MM.1S (cell line): Measurements from ENCODE around the gene NFATC3.

Experiments
- DNase-seq: peaks from one replicate; pipeline ENCODE4 v3.0.0-alpha.2; 2015
- H2AFZ ChIP-seq: fragments of 300-600 bp; sonication (generic); 2 replicates; pipeline ENCODE4 v1.6.0; 2016; ENCODE audit warnings: antibody characterized with exemption, low read length
- H3F3A ChIP-seq: fragments of 300-600 bp; sonication (generic); 2 replicates; pipeline ENCODE4 v1.6.1; 2016; ENCODE audit warnings: mild to moderate bottlenecking, antibody characterized with exemption, low read length, moderate library complexity, mixed read lengths; ENCODE audit not compliant: insufficient read depth
- H3K27ac ChIP-seq: fragments of 300-600 bp; sonication (generic); 2 replicates; pipeline ENCODE4 v1.5.1; 2016; ENCODE audit warnings: mild to moderate bottlenecking, low read length
- H3K27me3 ChIP-seq: fragments of 300-600 bp; sonication (generic); replicated peaks from 2 replicates; pipeline ENCODE4 v1.6.0; 2016; ENCODE audit warnings: low read length; ENCODE audit not compliant: insufficient read depth
- H3K36me3 ChIP-seq: fragments of 300-600 bp; sonication (generic); replicated peaks from 2 replicates; pipeline ENCODE4 v1.6.1; 2016; ENCODE audit warnings: mild to moderate bottlenecking, low read length, mixed read lengths; ENCODE audit not compliant: insufficient read depth
- H3K4me1 ChIP-seq: fragments of 300-600 bp; sonication (generic); 2 replicates; pipeline ENCODE4 v1.6.1; 2016; ENCODE audit warnings: low read length, mixed read lengths
- H3K4me2 ChIP-seq: fragments of 300-600 bp; sonication (generic); 2 replicates; pipeline ENCODE4 v1.6.0; 2016; ENCODE audit warnings: low read depth, low read length
- H3K4me3 ChIP-seq: fragments of 300-600 bp; sonication (generic); 2 replicates; pipeline ENCODE4 v1.5.1; 2016; ENCODE audit warnings: low read length, mixed read lengths
- H3K79me2 ChIP-seq: fragments of 300-600 bp; sonication (generic); 2 replicates; pipeline ENCODE4 v1.6.1; 2016; ENCODE audit warnings: mixed run types, low read length, mixed read lengths
- H3K9ac ChIP-seq: fragments of 300-600 bp; sonication (generic); 2 replicates; pipeline ENCODE4 v1.6.1; 2016; ENCODE audit warnings: low read length, mixed read lengths
- H3K9me2 ChIP-seq: fragments of 300-600 bp; sonication (generic); replicated peaks from 2 replicates; pipeline ENCODE4 v1.6.1; 2016; ENCODE audit warnings: mild to moderate bottlenecking, low read length, mixed read lengths; ENCODE audit not compliant: insufficient read depth
- H3K9me3 ChIP-seq: fragments of 300-600 bp; sonication (generic); replicated peaks from 2 replicates; pipeline ENCODE4 v1.6.1; 2016; ENCODE audit warnings: mild to moderate bottlenecking, low read length, mixed read lengths; ENCODE audit not compliant: insufficient read depth
- H4K20me1 ChIP-seq: fragments of 300-600 bp; sonication (generic); 2 replicates; pipeline ENCODE4 v1.6.1; 2016; ENCODE audit warnings: mild to moderate bottlenecking, low read length, moderate library complexity, mixed read lengths; ENCODE audit not compliant: insufficient read depth
- EZH2 ChIP-seq: fragments of 300-600 bp; sonication (generic); optimal IDR thresholded peaks from 2 replicates; pipeline ENCODE3; 2017; ENCODE audit warnings: low read depth, mild to moderate bottlenecking, antibody characterized with exemption, low read length, mixed read lengths
- EZH2phosphoT487 ChIP-seq: fragments of 300-600 bp; sonication (generic); IDR thresholded peaks from 2 replicates; pipeline ENCODE4 v1.6.1; 2018; ENCODE audit warnings: antibody characterized with exemption, low read length
- TF ChIP-seq, protein P1 (sequence below): fragments of 300-600 bp; sonication (generic); IDR thresholded peaks from 2 replicates; pipeline ENCODE4 v1.5.1; 2016; ENCODE audit warnings: antibody characterized with exemption, low read length, mixed read lengths

NFATC3 gene

GRCh38 chr16:68255712-68256111, 170.5 kb downstream of the NFATC3 start:
- H3K27ac ChIP-seq = peak overlapping the region; percentile 98; the same call in 1 of the 2 replicates
- H3K4me1 ChIP-seq = peaks cover 85% of the 10 kb centered on the region
- peaks cover 62% of the 10 kb centered on the region for H3K79me2 ChIP-seq
- peaks cover 64% of the 10 kb centered on the region for H3F3A ChIP-seq
- H3K4me3 ChIP-seq = no peak overlapping the region
- no peak overlapping the region for H2AFZ ChIP-seq
- TF ChIP-seq EZH2phosphoT487 = no peak
- TF ChIP-seq EZH2 = no peak
- TF ChIP-seq, protein P1, sequence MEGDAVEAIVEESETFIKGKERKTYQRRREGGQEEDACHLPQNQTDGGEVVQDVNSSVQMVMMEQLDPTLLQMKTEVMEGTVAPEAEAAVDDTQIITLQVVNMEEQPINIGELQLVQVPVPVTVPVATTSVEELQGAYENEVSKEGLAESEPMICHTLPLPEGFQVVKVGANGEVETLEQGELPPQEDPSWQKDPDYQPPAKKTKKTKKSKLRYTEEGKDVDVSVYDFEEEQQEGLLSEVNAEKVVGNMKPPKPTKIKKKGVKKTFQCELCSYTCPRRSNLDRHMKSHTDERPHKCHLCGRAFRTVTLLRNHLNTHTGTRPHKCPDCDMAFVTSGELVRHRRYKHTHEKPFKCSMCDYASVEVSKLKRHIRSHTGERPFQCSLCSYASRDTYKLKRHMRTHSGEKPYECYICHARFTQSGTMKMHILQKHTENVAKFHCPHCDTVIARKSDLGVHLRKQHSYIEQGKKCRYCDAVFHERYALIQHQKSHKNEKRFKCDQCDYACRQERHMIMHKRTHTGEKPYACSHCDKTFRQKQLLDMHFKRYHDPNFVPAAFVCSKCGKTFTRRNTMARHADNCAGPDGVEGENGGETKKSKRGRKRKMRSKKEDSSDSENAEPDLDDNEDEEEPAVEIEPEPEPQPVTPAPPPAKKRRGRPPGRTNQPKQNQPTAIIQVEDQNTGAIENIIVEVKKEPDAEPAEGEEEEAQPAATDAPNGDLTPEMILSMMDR = no peak
- H3K9me3 ChIP-seq = no peaks in the 10 kb centered on the region
- no peaks in the 10 kb centered on the region for H3K9me2 ChIP-seq
- peaks cover 11% of the 10 kb centered on the region for H3K36me3 ChIP-seq
- no peaks in the 10 kb centered on the region for H4K20me1 ChIP-seq
- no peak for DNase-seq
- no peak overlapping the region for H3K9ac ChIP-seq
- H3K4me2 ChIP-seq = no peak overlapping the region
- no peaks in the 10 kb centered on the region for H3K27me3 ChIP-seq

DNA sequence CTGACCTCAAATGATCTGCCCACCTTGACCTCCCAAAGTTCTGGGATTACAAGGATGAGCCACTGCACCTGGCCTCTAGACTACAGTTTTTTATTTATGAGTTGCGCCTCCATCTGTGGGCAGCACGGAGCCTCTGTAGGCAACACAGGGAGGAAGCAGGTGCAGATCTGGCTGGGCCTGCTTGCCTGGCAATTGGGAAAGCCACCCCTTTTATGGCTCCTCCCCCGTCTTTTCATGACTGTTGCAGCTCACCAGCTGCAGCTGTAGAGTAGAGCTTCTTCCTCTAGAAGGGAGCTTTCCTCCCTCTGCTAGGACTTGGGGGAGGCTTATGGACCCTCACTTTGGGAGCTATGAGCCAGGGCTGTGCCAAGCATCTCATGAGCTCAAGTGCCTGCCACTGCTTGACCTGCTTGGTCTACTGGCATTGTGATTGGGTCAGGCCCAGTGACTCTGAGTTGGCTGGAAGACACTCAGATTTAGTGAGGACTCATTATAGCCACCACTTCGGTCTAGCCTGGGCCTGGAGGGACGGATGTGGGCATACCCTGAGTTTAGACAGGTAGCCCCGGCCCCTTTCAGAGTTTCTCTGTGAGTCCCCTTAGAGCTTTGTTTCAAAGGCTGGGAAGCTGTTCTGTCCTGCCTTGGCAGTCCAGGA, 172.2 kb downstream of the NFATC3 start:
- peak; percentile 97 for DNase-seq
- no peak for TF ChIP-seq EZH2
- TF ChIP-seq, protein P1 = no peak
- no peak for TF ChIP-seq EZH2phosphoT487
- Histone ChIP-seq H3K4me2 (peak overlapping the region; percentile 63), H3K36me3 (peaks cover 11% of the 10 kb centered on the region), H3F3A (peaks cover 55% of the 10 kb centered on the region), H3K9me2 (no peaks in the 10 kb centered on the region), H3K4me3 (peak overlapping the region; percentile 26; the same call in 1 of the 2 replicates), H3K9ac (peak overlapping the region; percentile 64), H3K27me3 (no peaks in the 10 kb centered on the region), H3K9me3 (no peaks in the 10 kb centered on the region), H4K20me1 (no peaks in the 10 kb centered on the region), H3K27ac (peak overlapping the region; percentile 98), H3K79me2 (peaks cover 75% of the 10 kb centered on the region), H3K4me1 (peaks cover 84% of the 10 kb centered on the region), H2AFZ (no peak overlapping the region)

DNA sequence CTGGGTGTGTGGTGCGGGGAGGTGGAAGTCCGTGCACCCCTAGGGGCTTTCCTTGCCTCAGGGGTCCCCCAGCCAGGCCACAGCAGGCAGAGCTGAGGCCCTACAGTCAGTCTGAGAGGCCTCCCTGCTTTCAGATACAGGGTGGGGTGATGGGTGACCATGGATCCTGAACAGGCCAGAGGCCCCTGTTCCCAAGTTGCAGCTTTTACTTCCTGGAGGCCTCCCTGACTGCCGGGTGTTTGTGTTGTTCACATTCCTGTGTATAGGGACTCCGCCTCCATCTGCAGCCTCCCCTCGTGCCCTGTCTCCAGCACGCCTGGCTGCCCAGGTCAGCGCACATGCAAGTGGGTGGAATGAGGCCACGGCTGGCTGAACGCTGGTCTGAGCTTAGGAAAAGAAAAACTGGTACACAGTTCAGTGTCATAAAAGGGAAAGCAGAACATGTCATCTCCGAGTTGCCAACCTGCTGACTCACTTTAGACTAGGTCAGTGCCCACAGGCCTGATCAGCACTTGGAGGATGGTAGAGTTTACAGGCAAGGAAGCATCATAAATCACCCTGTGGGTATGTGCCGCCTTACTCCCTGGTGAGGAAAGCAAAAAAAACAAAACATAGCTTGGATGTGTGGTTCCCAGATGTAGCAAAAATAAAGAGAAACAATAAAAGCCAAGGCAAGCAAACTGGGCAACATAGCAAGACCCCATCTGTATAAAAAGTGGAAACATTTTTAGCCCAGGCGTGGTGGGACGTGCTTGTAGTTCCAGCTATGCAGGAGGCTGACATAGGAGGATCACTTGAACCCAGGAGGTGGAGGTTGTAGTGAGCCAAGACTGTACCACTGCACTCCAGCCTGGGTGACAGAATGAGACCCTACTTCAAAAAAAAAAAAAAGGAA, 173.0 kb downstream of the NFATC3 start:
- TF ChIP-seq EZH2 (no peak), EZH2phosphoT487 (no peak)
- TF ChIP-seq, protein P1 = no peak
- peak overlapping the region; percentile 26; the same call in 1 of the 2 replicates for H3K4me3 ChIP-seq
- H3F3A ChIP-seq = peaks cover 48% of the 10 kb centered on the region
- no peaks in the 10 kb centered on the region for H3K9me2 ChIP-seq
- peak overlapping the region; percentile 63 for H3K4me2 ChIP-seq
- H3K36me3 ChIP-seq = peaks cover 11% of the 10 kb centered on the region
- H3K9me3 ChIP-seq = no peaks in the 10 kb centered on the region
- no peaks in the 10 kb centered on the region for H4K20me1 ChIP-seq
- DNase-seq = peak; percentile 62
- no peak overlapping the region for H2AFZ ChIP-seq
- peak overlapping the region; percentile 98 for H3K27ac ChIP-seq
- peaks cover 72% of the 10 kb centered on the region for H3K79me2 ChIP-seq
- no peaks in the 10 kb centered on the region for H3K27me3 ChIP-seq
- H3K4me1 ChIP-seq = peaks cover 78% of the 10 kb centered on the region
- peak overlapping the region; percentile 64 for H3K9ac ChIP-seq
